ENCODE results near the gene CNTNAP2. TPM values are rescaled to one million over a fixed set of nuclear protein-coding genes. Genes with fewer than 3 reads are reported as not detected.
"Not testable (repeated sequence)": the region's sequence is repeated elsewhere in the genome, so short reads cannot be mapped to it uniquely, and the experiment has no call there.

CNTNAP2 gene
- total RNA-seq, 2 experiments from 2014 or later: not detected

DNA sequence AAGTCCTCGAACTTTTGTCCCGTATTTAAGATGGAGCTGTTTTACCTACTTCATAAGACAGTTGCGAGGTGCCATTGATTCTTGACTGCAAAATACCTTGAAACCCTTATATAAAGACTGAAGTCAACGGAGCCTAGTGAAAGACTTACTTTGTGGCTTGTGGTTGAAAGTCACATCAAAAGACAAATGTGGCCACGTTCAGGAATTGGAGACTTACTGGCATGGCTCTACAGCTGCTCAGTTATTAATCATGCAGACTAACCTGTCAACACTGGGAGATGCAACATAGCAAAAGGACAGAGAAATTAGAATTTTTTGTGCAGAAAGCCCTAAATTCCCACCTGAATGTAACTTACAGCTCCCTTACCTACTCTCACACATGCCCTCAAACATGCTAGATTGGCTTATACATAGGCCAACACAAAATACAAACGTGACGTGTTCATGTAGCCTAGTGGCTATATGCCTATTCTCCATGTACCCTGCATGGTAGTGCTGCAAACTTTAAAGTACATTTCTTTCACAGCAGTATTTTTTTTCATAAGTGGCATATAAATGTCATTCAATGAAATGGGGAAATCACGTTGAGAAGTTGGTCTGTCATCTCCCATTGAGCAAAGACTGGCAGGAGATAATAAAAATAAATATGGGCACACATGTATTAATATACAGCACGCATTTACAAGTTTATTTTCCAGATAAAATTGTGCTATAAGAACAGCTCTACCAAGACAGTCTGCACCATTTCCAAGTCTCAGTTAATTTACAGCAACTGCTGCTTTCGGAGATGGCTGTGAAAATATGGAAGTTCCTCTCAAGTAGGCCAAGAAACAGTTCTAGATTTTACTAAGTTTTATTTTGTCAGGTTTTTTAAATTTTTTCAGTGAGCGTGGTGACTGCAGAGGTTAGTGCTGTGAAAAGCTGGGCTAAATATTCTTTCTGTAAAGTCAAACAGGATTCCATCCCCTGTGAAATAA, 2303.5 kb downstream of the CNTNAP2 start:
- H3K27ac Mint-ChIP-seq: no peak overlapping the region
- ATAC-seq: no peak
- H3K4me3 Mint-ChIP-seq: no peak overlapping the region
- H3K4me1 Mint-ChIP-seq (ENCODE audit: low read depth): peaks cover 3% of the 10 kb centered on the region
- H3K9me3 Mint-ChIP-seq (ENCODE audit: insufficient read depth): no peaks in the 10 kb centered on the region
- DNase-seq: no peak
- POLR2A ChIA-PET: no interaction called here
- CTCF ChIA-PET: no interaction called here
- peaks cover 32% of the 10 kb centered on the region for H3K27me3 Mint-ChIP-seq (ENCODE audit: low read depth)
- no peaks in the 10 kb centered on the region for H3K36me3 Mint-ChIP-seq (ENCODE audit: low read depth)

DNA sequence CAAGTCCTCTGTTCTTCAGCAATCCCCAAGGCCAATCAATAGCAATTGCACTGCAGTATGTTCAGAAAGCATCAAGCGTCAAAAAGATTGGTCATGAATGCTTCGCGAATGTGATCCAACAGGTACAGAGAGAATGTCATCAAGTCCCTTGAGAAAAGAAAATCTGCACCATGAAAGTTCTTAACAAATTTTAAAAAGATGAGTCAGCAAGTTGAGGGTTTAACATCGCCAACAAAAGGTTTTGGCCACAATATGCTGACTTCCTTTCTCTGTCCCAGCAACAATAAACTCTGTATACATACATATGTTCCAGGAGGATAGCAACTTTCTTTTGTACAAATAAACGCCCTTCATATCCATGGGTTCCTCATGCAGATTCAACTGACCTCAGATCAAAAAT, 2305.4 kb downstream of the CNTNAP2 start:
- DNase-seq (no peak), ATAC-seq (no peak)
- H3K4me1 Mint-ChIP-seq (ENCODE audit: low read depth): peaks cover 3% of the 10 kb centered on the region
- no peak overlapping the region for H3K27ac Mint-ChIP-seq
- no peaks in the 10 kb centered on the region for H3K36me3 Mint-ChIP-seq (ENCODE audit: low read depth)
- ChIA-PET POLR2A (no interaction called here), CTCF (no interaction called here)
- H3K9me3 Mint-ChIP-seq (ENCODE audit: insufficient read depth): no peaks in the 10 kb centered on the region
- no peak overlapping the region for H3K4me3 Mint-ChIP-seq
- peaks cover 29% of the 10 kb centered on the region for H3K27me3 Mint-ChIP-seq (ENCODE audit: low read depth)

DNA sequence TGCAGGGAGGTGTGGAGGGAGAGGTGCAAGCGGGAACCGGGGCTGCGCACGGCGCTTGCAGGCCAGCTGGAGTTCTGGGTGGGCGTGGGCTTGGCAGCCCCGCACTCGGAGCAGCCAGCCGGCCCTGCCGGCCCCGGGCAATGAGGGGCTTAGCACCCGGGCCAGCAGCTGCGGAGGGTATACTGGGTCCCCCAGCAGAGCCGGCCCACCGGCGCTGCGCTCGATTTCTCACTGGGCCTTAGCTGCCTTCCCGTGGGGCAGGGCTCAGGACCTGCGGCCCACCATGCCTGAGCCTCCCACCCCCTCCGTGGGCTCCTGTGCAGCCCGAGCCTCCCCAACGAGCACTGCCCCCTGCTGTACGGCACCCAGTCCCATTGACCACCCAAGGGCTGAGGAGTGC, 2309.8 kb downstream of the CNTNAP2 start:
- ATAC-seq; DNase-seq; H3K9me3 Mint-ChIP-seq (ENCODE audit: insufficient read depth); H3K36me3 Mint-ChIP-seq (ENCODE audit: low read depth); CTCF ChIA-PET; H3K4me1 Mint-ChIP-seq (ENCODE audit: low read depth); POLR2A ChIA-PET; H3K4me3 Mint-ChIP-seq; H3K27ac Mint-ChIP-seq: not testable (repeated sequence)
- peaks cover 10% of the 10 kb centered on the region for H3K27me3 Mint-ChIP-seq (ENCODE audit: low read depth)

DNA sequence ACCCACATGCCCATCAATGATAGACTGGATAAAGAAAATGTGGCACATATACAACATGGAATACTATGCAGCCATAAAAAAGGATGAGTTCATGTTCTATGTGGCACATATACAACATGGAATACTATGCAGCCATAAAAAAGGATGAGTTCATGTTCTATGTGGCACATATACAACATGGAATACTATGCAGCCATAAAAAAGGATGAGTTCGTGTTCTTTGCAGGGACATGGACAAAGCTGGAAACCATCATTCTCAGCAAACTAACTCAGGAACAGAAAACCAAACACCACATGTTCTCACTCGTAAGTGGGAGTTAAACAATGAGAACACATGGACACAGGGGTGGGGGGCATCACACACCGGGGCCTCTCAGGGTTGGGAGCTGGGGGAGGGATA, 2314.1 kb downstream of the CNTNAP2 start:
- H3K27me3 Mint-ChIP-seq (ENCODE audit: low read depth); ATAC-seq; H3K27ac Mint-ChIP-seq; H3K4me3 Mint-ChIP-seq; H3K9me3 Mint-ChIP-seq (ENCODE audit: insufficient read depth); DNase-seq; POLR2A ChIA-PET; CTCF ChIA-PET; H3K36me3 Mint-ChIP-seq (ENCODE audit: low read depth); H3K4me1 Mint-ChIP-seq (ENCODE audit: low read depth): not testable (repeated sequence)

DNA sequence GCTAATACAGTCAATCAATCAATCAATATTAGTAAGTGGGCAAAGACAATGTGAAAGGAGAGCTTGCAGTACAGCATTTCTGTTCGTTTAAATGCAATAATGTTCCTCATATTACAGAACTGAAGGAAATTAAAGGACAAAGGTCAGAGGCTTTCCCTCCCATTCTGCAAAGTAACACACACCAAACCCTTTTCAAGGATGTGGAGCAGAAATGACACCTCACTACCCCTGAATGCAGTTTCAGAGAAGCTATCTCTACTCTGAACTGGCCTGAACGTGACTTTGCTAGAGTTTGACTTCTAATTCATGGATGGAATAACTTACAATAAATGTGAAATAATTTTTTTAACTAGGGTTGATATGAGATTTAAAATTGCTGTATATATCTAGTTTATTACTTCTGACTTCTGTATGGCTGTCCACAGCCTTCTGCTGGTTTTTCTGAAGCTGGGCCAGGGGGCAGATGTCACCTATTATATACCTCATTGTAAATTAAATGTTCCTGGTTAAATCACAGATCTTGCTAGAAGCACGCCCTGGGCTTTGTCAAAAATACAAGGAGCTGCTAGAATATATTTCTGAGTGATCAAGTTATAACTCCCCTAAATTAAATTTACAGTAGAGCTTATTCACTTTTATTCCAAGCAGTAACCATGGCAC, 2317.1 kb downstream of the CNTNAP2 start:
- no peaks in the 10 kb centered on the region for H3K9me3 Mint-ChIP-seq (ENCODE audit: insufficient read depth)
- H3K27ac Mint-ChIP-seq: no peak overlapping the region
- ChIA-PET POLR2A (no interaction called here), CTCF (no interaction called here)
- ATAC-seq: no peak
- H3K27me3 Mint-ChIP-seq (ENCODE audit: low read depth): peaks cover 3% of the 10 kb centered on the region
- DNase-seq: no peak
- H3K4me1 Mint-ChIP-seq (ENCODE audit: low read depth): no peaks in the 10 kb centered on the region
- H3K4me3 Mint-ChIP-seq: no peak overlapping the region
- H3K36me3 Mint-ChIP-seq (ENCODE audit: low read depth): no peaks in the 10 kb centered on the region

DNA sequence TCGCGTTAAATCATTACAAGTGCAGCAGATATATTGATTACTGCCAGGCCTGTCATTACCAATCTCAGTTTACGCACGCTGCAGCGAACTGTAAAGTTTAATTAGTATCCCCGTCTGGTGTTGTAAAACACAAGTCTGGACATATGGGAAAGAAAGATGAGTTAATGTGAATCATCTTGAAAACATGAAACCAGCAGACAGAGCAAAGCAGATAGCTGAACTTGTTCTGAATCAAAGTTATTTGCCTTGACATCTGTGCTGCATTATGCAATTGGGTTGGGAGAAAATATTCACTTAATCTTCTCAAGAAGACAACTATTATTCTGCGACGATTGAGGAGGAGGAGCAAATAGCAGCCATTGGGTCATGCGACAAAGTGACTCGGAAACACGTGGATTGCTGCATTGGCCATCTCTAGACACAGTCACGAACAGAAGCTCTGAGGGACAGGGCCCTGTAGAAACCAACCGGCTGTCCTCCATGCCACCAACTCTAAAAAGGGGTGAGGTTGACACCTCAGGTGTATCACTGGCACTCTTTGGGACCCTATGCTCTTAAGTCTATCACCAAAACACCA, 2317.7 kb downstream of the CNTNAP2 start:
- Mint-ChIP-seq H3K36me3 (ENCODE audit: low read depth) (no peaks in the 10 kb centered on the region), H3K27me3 (ENCODE audit: low read depth) (peaks cover 3% of the 10 kb centered on the region), H3K27ac (no peak overlapping the region), H3K4me1 (ENCODE audit: low read depth) (no peaks in the 10 kb centered on the region), H3K9me3 (ENCODE audit: insufficient read depth) (no peaks in the 10 kb centered on the region), H3K4me3 (no peak overlapping the region)
- ATAC-seq (no peak), DNase-seq (no peak)
- ChIA-PET POLR2A (no interaction called here), CTCF (no interaction called here)

DNA sequence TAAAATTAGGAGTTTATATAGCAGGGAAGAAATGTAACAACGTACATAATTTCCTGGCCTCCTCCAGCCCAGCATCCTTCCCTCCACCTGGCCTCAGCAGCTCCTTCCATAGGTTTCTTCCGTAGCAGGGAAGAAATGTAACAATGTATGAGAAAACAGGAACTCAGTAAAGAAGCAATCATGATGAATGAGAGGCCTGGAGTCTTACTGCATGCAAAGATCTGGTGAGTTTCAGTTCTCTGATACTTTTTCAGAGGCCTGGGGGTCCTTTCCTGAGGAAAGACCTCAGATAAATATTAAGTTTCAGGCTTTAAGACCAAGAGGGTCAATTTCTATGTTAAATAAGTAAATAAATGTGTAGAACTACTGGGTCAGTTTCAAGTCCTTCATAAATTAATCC, 2318.3 kb downstream of the CNTNAP2 start:
- no peak for ATAC-seq
- H3K4me3 Mint-ChIP-seq: no peak overlapping the region
- H3K27ac Mint-ChIP-seq: no peak overlapping the region
- no peaks in the 10 kb centered on the region for H3K9me3 Mint-ChIP-seq (ENCODE audit: insufficient read depth)
- H3K27me3 Mint-ChIP-seq (ENCODE audit: low read depth): peaks cover 6% of the 10 kb centered on the region
- POLR2A ChIA-PET: no interaction called here
- CTCF ChIA-PET: no interaction called here
- H3K36me3 Mint-ChIP-seq (ENCODE audit: low read depth): no peaks in the 10 kb centered on the region
- no peaks in the 10 kb centered on the region for H3K4me1 Mint-ChIP-seq (ENCODE audit: low read depth)
- DNase-seq: no peak

DNA sequence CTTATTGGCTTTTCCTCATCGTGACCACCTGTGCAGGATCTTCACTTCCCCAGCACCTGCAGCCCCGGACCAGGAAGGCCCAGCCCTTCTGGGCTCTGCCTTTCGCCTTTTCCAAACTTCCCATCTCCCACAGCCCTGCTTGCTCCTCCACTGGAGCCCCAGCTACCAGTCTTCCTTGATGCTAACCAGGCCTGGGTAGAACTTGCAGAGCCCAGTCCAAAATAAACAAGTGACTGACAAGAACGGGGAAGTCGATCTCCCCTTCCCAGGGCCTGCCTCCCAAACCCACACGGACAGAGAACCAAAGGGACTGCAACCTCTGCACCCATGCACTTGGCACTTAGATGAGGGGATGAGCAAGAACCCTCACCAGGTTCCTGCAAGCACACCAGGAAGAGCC, 2319.1 kb downstream of the CNTNAP2 start:
- peaks cover 6% of the 10 kb centered on the region for H3K27me3 Mint-ChIP-seq (ENCODE audit: low read depth)
- POLR2A ChIA-PET: no interaction called here
- no peak overlapping the region for H3K27ac Mint-ChIP-seq
- no peaks in the 10 kb centered on the region for H3K36me3 Mint-ChIP-seq (ENCODE audit: low read depth)
- H3K9me3 Mint-ChIP-seq (ENCODE audit: insufficient read depth): no peaks in the 10 kb centered on the region
- CTCF ChIA-PET: no interaction called here
- H3K4me3 Mint-ChIP-seq: no peak overlapping the region
- H3K4me1 Mint-ChIP-seq (ENCODE audit: low read depth): no peaks in the 10 kb centered on the region
- DNase-seq (no peak), ATAC-seq (no peak)

DNA sequence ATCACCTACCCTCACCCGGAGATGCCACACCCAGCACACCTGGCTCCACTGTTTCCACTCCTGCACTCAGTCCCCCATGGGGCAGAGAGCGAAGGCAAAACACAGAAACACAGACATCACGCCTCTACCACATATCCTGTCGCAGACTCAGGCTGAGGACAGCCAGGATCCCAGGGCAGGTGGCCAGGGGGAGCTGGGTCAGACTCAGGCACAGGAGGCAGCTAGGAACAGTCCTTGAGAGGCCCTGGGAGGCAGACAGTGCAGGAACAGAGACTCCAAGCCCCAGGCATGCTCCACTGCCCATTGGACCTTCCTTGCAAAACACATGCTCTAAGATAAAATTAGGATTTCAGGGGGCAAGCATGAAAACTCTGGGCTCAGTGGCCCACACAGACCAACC, 2319.5 kb downstream of the CNTNAP2 start:
- ATAC-seq (no peak), DNase-seq (no peak)
- Mint-ChIP-seq H3K27ac (no peak overlapping the region), H3K9me3 (ENCODE audit: insufficient read depth) (no peaks in the 10 kb centered on the region), H3K27me3 (ENCODE audit: low read depth) (peaks cover 6% of the 10 kb centered on the region), H3K4me1 (ENCODE audit: low read depth) (no peaks in the 10 kb centered on the region), H3K36me3 (ENCODE audit: low read depth) (no peaks in the 10 kb centered on the region), H3K4me3 (no peak overlapping the region)
- ChIA-PET POLR2A (no interaction called here), CTCF (no interaction called here)

DNA sequence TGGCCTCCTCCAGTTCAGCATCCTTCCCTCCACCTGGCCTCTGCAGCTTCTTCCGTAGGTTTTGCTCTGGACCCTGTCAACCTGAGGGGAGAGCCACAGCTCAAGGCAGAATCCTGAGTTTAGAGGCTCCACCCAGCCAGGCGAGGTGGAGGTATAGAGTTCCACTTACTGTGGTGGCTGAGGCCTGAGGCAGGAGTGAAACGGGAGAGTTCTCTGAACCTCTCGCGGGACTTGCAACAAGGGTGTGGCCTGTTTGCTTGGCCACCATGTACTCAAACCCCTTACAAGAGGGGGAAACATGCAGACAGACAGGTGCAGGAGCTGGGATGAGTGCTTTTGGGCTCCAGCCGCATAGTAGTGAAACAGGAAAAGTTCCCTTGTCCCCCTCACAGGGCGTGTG, 2320.0 kb downstream of the CNTNAP2 start:
- ATAC-seq (no peak), DNase-seq (no peak)
- H3K27me3 Mint-ChIP-seq (ENCODE audit: low read depth): peaks cover 6% of the 10 kb centered on the region
- no peak overlapping the region for H3K4me3 Mint-ChIP-seq
- H3K27ac Mint-ChIP-seq: no peak overlapping the region
- H3K9me3 Mint-ChIP-seq (ENCODE audit: insufficient read depth): no peaks in the 10 kb centered on the region
- CTCF ChIA-PET: no interaction called here
- H3K4me1 Mint-ChIP-seq (ENCODE audit: low read depth): no peaks in the 10 kb centered on the region
- H3K36me3 Mint-ChIP-seq (ENCODE audit: low read depth): no peaks in the 10 kb centered on the region
- POLR2A ChIA-PET: no interaction called here

DNA sequence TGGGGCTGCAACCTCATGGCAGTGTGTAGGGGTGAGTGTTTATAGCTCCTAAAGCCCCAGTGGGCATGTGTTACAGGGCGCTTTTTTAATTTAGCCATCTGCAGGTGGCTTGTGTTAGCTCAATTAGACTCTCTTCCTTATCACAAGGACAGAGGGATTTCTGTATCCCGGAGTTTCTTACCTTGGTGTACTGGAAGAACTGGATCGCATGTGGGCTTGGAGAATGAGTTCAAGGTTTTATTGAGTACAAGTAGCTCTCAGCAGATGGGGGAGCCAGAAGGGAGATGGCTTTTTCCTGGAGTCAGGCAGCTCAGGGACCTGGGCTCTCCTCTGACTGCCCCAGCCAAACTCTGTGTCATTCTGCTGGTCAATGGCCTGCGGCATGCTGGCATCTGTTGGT, 2320.4 kb downstream of the CNTNAP2 start:
- peaks cover 6% of the 10 kb centered on the region for H3K27me3 Mint-ChIP-seq (ENCODE audit: low read depth)
- ATAC-seq: no peak
- no peak for DNase-seq
- no peaks in the 10 kb centered on the region for H3K4me1 Mint-ChIP-seq (ENCODE audit: low read depth)
- H3K4me3 Mint-ChIP-seq: no peak overlapping the region
- ChIA-PET CTCF (no interaction called here), POLR2A (no interaction called here)
- H3K36me3 Mint-ChIP-seq (ENCODE audit: low read depth): no peaks in the 10 kb centered on the region
- H3K9me3 Mint-ChIP-seq (ENCODE audit: insufficient read depth): no peaks in the 10 kb centered on the region
- no peak overlapping the region for H3K27ac Mint-ChIP-seq

DNA sequence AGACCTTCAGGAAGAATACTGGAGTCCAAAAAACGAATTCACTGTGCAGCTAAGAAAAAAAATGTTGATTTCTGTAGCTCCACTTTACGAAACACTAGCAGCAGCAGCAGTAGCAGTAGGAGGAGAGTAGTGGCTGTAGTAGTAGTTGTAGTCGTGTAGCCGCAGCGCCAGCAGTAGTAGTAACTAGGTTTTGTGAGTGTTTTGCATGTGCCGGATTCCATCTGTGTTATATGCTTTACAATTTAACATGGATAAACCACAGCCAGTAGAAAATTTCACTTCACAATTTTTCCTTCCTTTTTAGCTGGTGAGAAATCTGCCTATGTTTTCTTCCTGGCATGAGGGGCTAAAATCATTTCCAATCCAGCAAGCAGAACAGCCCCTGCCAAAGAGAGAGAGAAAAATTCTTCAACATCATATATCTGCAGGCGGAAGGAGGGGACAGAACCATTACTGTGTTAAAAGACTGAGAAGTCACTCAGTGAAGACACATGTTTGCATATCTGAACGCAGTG, 2325.6 kb downstream of the CNTNAP2 start:
- POLR2A ChIA-PET: no interaction called here
- CTCF ChIA-PET: no interaction called here
- Mint-ChIP-seq H3K4me1 (ENCODE audit: low read depth) (no peaks in the 10 kb centered on the region), H3K27me3 (ENCODE audit: low read depth) (peaks cover 3% of the 10 kb centered on the region), H3K27ac (no peak overlapping the region), H3K4me3 (no peak overlapping the region), H3K36me3 (ENCODE audit: low read depth) (no peaks in the 10 kb centered on the region), H3K9me3 (ENCODE audit: insufficient read depth) (no peaks in the 10 kb centered on the region)
- DNase-seq: no peak
- ATAC-seq: no peak
